Measurements from ENCODE around the gene INMT.

- no peak for TF ChIP-seq POLR2A (IDR thresholded peaks at IDR 0.05)
- no peak for TF ChIP-seq CTCF (IDR thresholded peaks at IDR 0.05)
Observed at GRCh38 chr7:30710669-30711068, 41.3 kb upstream of the INMT start.
